ENCODE measurements around the gene CDYL2.

DNA sequence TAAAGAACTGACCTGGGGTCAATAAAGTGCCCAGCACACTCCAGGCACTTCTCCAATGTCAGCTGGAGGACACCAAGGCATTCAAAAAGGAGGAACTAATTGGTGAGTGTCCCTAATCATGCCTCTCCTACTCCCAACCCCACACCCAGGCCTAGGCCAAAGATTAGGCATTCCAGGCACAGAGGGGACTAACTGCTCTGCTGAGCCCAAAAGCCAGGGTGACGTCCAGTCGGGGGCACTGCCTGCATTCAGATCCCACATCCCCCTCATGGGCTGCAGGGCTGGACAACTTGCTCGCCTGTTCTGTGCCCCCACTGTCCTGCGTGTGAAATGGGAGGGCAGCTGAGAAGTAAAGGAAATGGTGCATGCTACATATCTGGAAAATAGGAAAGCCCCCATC is 148.2 kb downstream of the CDYL2 start:
- TF ChIP-seq CTCF (IDR thresholded peaks at IDR 0.05) (no peak), POLR2A (IDR thresholded peaks at IDR 0.05) (no peak)
